ENCODE data around the gene YWHAQ.

Gene YWHAQ

DNA sequence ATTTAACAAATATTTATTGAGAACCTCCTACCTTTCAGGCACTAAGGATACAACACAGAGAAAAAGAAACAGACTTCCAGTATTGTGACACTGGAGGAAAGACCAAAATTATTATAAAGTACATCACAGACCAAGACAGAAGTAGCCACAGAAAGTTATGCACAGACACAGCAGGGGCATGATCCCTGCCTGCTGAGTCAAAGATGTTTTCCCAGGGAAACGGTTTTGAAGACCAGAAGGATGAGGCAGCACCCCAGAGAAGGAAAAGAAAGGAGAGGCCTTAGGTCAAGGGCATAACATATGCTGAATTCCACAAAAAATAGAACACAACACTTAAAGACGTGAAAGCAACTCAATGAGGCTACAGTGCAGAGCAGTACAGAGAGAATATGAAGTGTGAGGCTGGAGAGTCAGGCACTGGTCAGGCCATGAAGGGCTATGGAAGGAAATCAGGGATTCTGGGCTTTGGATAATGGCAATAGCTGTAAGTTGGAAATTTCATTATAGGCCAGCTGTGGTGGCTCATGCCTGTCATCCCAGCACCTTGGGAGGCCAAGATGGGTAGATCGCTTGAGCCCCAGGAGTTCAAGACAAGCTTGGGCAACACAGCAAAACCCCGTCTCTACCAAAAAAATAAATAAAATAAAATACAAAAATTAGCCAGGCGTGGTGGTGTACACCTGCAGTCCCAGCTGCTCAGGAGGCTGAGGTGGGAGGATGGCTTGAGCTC, 83.4 kb downstream of the YWHAQ start:
- peak; percentile 30 for ATAC-seq
- TF ChIP-seq GLIS3 (CRISPR knock-in tag; IDR thresholded peaks at IDR 0.05) (no peak), RARB (CRISPR knock-in tag; IDR thresholded peaks at IDR 0.05) (no peak), ZFP3 (CRISPR knock-in tag; IDR thresholded peaks at IDR 0.05) (no peak), CSDC2 (CRISPR knock-in tag; IDR thresholded peaks at IDR 0.05) (no peak), OSR1 (CRISPR knock-in tag; IDR thresholded peaks at IDR 0.05) (no peak), ZNF565 (CRISPR knock-in tag; conservative IDR thresholded peaks at IDR 0.05; ENCODE audit: low read depth) (no peak), ESRRG (CRISPR knock-in tag; IDR thresholded peaks at IDR 0.05) (no peak)
- TF ChIP-seq, protein P1, sequence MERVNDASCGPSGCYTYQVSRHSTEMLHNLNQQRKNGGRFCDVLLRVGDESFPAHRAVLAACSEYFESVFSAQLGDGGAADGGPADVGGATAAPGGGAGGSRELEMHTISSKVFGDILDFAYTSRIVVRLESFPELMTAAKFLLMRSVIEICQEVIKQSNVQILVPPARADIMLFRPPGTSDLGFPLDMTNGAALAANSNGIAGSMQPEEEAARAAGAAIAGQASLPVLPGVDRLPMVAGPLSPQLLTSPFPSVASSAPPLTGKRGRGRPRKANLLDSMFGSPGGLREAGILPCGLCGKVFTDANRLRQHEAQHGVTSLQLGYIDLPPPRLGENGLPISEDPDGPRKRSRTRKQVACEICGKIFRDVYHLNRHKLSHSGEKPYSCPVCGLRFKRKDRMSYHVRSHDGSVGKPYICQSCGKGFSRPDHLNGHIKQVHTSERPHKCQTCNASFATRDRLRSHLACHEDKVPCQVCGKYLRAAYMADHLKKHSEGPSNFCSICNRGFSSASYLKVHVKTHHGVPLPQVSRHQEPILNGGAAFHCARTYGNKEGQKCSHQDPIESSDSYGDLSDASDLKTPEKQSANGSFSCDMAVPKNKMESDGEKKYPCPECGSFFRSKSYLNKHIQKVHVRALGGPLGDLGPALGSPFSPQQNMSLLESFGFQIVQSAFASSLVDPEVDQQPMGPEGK (CRISPR knock-in tag; IDR thresholded peaks at IDR 0.05; ENCODE audit: borderline replicate concordance): no peak

DNA sequence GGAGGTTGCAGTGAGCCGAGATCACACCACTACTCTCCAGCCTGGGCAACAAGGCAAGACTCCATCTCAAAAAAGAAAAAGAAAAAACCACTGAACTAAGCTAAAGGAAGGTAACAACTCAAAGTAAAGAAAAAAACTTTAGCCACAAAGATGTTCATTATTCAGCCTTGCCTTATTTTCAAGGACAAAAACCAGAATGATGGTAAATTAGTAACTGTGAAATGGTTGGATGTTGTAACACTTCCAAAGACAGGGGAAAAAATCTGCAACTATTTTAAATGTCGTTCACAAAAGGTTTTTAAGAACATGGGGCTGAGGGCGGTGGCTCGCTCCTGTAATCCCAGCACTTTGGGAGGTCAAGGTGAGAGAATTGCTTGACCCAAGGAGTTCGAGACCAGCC, 85.3 kb downstream of the YWHAQ start:
- TF ChIP-seq ZNF8 (CRISPR knock-in tag; IDR thresholded peaks at IDR 0.05) (no peak), GLIS3 (CRISPR knock-in tag; IDR thresholded peaks at IDR 0.05) (no peak), PPARA (CRISPR knock-in tag; IDR thresholded peaks at IDR 0.05; ENCODE audit: borderline replicate concordance) (no peak), ESRRG (CRISPR knock-in tag; IDR thresholded peaks at IDR 0.05) (no peak)
- ATAC-seq: no peak

DNA sequence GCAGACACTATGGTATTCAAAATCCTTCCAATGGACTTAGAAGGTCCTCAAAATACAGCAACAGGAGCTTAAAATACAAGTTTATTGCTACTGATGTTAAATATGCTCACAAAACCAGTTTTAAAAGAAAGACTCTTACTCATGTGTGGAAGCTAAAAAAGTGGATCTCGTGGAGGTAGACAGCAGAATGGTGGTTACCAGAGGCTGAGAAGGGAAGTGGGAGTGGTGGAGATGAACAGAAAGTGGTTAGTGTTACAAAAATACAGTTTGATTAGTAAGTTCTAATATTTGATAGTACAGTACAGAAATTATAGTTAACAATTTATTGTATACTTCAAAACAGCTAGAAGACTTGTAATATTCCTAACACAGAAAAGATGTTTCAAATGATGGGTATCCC, 87.2 kb downstream of the YWHAQ start:
- ATAC-seq: no peak
- TF ChIP-seq TOX (CRISPR knock-in tag; IDR thresholded peaks at IDR 0.05; ENCODE audit: borderline replicate concordance): no peak
- no peak for TF ChIP-seq ZFP3 (CRISPR knock-in tag; IDR thresholded peaks at IDR 0.05)
- TF ChIP-seq ESRRG (CRISPR knock-in tag; IDR thresholded peaks at IDR 0.05): no peak
- no peak for TF ChIP-seq ZNF8 (CRISPR knock-in tag; IDR thresholded peaks at IDR 0.05)
- TF ChIP-seq ZC3H10 (CRISPR knock-in tag; IDR thresholded peaks at IDR 0.05): no peak
- TF ChIP-seq ZNF565 (CRISPR knock-in tag; conservative IDR thresholded peaks at IDR 0.05; ENCODE audit: low read depth): no peak
- TF ChIP-seq PPARA (CRISPR knock-in tag; IDR thresholded peaks at IDR 0.05; ENCODE audit: borderline replicate concordance): no peak
- no peak for TF ChIP-seq CSDC2 (CRISPR knock-in tag; IDR thresholded peaks at IDR 0.05)
- TF ChIP-seq ISL1 (CRISPR knock-in tag; IDR thresholded peaks at IDR 0.05): no peak

DNA sequence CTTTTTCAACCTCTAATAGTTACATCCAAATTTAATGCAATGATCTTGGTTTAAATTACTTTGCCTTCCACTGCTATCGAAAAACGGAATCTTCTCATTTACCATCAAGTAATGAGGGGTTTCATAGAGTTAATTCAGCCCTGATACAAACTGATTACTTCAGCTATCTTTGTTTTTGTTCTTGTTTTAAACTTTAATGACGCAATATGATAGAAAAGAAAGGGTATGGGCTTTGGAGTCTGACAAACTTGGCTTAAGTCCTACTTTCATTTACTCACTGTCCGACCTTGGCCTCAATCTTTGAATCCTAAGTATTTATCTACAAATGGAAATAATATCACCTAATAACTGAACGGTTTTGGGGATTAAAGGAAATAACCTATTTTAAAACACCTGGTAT, 91.3 kb downstream of the YWHAQ start:
- no peak for ATAC-seq
- TF ChIP-seq, protein P1 (CRISPR knock-in tag; IDR thresholded peaks at IDR 0.05; ENCODE audit: borderline replicate concordance): no peak
- TF ChIP-seq ZNF565 (CRISPR knock-in tag; conservative IDR thresholded peaks at IDR 0.05; ENCODE audit: low read depth): no peak
- TF ChIP-seq CSDC2 (CRISPR knock-in tag; IDR thresholded peaks at IDR 0.05): no peak
- no peak for TF ChIP-seq BACH2 (CRISPR knock-in tag; IDR thresholded peaks at IDR 0.05; ENCODE audit: borderline replicate concordance)
- no peak for TF ChIP-seq TOX (CRISPR knock-in tag; IDR thresholded peaks at IDR 0.05; ENCODE audit: borderline replicate concordance)
- TF ChIP-seq ARNTL (CRISPR knock-in tag; IDR thresholded peaks at IDR 0.05; ENCODE audit: borderline replicate concordance, low read depth): no peak
- no peak for TF ChIP-seq TCF4 (CRISPR knock-in tag; IDR thresholded peaks at IDR 0.05; ENCODE audit: borderline replicate concordance)
- no peak for TF ChIP-seq OSR1 (CRISPR knock-in tag; IDR thresholded peaks at IDR 0.05)
- TF ChIP-seq, protein P2, sequence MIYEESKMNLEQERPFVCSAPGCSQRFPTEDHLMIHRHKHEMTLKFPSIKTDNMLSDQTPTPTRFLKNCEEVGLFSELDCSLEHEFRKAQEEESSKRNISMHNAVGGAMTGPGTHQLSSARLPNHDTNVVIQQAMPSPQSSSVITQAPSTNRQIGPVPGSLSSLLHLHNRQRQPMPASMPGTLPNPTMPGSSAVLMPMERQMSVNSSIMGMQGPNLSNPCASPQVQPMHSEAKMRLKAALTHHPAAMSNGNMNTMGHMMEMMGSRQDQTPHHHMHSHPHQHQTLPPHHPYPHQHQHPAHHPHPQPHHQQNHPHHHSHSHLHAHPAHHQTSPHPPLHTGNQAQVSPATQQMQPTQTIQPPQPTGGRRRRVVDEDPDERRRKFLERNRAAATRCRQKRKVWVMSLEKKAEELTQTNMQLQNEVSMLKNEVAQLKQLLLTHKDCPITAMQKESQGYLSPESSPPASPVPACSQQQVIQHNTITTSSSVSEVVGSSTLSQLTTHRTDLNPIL (CRISPR knock-in tag; IDR thresholded peaks at IDR 0.05; ENCODE audit: low read depth): no peak
- no peak for TF ChIP-seq ZFP30 (CRISPR knock-in tag; IDR thresholded peaks at IDR 0.05)
- TF ChIP-seq ZFP3 (CRISPR knock-in tag; IDR thresholded peaks at IDR 0.05): no peak
- TF ChIP-seq, protein P3, sequence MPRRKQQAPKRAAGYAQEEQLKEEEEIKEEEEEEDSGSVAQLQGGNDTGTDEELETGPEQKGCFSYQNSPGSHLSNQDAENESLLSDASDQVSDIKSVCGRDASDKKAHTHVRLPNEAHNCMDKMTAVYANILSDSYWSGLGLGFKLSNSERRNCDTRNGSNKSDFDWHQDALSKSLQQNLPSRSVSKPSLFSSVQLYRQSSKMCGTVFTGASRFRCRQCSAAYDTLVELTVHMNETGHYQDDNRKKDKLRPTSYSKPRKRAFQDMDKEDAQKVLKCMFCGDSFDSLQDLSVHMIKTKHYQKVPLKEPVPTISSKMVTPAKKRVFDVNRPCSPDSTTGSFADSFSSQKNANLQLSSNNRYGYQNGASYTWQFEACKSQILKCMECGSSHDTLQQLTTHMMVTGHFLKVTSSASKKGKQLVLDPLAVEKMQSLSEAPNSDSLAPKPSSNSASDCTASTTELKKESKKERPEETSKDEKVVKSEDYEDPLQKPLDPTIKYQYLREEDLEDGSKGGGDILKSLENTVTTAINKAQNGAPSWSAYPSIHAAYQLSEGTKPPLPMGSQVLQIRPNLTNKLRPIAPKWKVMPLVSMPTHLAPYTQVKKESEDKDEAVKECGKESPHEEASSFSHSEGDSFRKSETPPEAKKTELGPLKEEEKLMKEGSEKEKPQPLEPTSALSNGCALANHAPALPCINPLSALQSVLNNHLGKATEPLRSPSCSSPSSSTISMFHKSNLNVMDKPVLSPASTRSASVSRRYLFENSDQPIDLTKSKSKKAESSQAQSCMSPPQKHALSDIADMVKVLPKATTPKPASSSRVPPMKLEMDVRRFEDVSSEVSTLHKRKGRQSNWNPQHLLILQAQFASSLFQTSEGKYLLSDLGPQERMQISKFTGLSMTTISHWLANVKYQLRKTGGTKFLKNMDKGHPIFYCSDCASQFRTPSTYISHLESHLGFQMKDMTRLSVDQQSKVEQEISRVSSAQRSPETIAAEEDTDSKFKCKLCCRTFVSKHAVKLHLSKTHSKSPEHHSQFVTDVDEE (CRISPR knock-in tag; IDR thresholded peaks at IDR 0.05): no peak
- no peak for TF ChIP-seq ZNF8 (CRISPR knock-in tag; IDR thresholded peaks at IDR 0.05)
- no peak for TF ChIP-seq ZC3H10 (CRISPR knock-in tag; IDR thresholded peaks at IDR 0.05)
- TF ChIP-seq ISL1 (CRISPR knock-in tag; IDR thresholded peaks at IDR 0.05): no peak
- TF ChIP-seq, protein P4, sequence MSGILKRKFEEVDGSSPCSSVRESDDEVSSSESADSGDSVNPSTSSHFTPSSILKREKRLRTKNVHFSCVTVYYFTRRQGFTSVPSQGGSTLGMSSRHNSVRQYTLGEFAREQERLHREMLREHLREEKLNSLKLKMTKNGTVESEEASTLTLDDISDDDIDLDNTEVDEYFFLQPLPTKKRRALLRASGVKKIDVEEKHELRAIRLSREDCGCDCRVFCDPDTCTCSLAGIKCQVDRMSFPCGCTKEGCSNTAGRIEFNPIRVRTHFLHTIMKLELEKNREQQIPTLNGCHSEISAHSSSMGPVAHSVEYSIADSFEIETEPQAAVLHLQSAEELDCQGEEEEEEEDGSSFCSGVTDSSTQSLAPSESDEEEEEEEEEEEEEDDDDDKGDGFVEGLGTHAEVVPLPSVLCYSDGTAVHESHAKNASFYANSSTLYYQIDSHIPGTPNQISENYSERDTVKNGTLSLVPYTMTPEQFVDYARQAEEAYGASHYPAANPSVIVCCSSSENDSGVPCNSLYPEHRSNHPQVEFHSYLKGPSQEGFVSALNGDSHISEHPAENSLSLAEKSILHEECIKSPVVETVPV (CRISPR knock-in tag; IDR thresholded peaks at IDR 0.05): no peak

All from SK-N-SH treated with all-trans-retinoic acid at 6 μM for 48 hours (cell line).